ENCODE results near the gene ZNF341. TPM values are rescaled to one million over a fixed set of nuclear protein-coding genes. Genes with fewer than 3 reads are reported as not detected.

The ZNF341 gene
- total and polyA plus RNA-seq, 10 donors: 2.3 to 6.7 (median 4.5) TPM

GRCh38 chr20:33840759-33841435 lies 109.1 kb downstream of the ZNF341 start:
- 78 to 89% (median 79%) methylated on average over 4 of the region's 4 CpGs for WGBS, 5 donors

DNA sequence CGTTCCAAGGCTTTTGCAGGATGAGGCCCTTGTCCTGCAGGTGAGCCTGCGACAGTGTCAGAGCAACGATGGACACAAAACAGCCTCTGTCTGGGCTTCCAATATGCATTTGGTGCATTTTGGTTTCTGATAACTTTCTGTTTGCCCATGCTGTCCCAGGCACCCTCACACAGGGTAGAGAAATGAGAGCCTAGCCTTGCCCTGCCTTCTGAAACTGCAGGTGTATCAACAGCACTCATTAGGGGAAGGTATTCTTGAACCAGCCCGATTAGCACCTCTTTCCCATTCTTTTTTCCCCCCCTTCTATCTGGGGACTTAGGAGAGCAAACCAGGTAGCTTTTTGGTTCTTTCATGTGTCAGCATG lies 109.6 kb downstream of the ZNF341 start:
- intact Hi-C loops (cut with DNase I; ENCODE audit: low total_unique reads): no loop called here
- no peak overlapping the region for H3K27ac ChIP-seq

More at GRCh38 chr20:33840759-33841435, 109.1 kb downstream of the ZNF341 start:
- peaks cover 0 to 7% (median 0%) of the 10 kb centered on the region in 6 donors for H3K36me3 ChIP-seq
- TF ChIP-seq CTCF (IDR thresholded peaks at IDR 0.05 in 8 of 11, conservative IDR thresholded peaks at IDR 0.05 in 3 of 11) (no peak), POLR2A (IDR thresholded peaks at IDR 0.05) (no peak), POLR2AphosphoS5 (IDR thresholded peaks at IDR 0.05) (no peak)
- H3K9me3 ChIP-seq: no peaks in the 10 kb centered on the region
- H3K27ac ChIP-seq: no peak overlapping the region
- DNase-seq: no peak
- intact Hi-C loops (cut with DNase I; ENCODE audit: low total_unique reads): no loop called here
- H3K27me3 ChIP-seq (replicated peaks in 1 of 7): no peaks in the 10 kb centered on the region
- H3K4me3 ChIP-seq: no peak overlapping the region
- H3K4me1 ChIP-seq: peaks cover 41 to 100% (median 93%) of the 10 kb centered on the region in 6 donors

More for the DNA sequence above, 109.6 kb downstream of the ZNF341 start:
- TF ChIP-seq CTCF (IDR thresholded peaks at IDR 0.05 in 8 of 11, conservative IDR thresholded peaks at IDR 0.05 in 3 of 11) (no peak), POLR2AphosphoS5 (IDR thresholded peaks at IDR 0.05) (no peak), POLR2A (IDR thresholded peaks at IDR 0.05) (no peak)
- Histone ChIP-seq H3K9me3 (no peaks in the 10 kb centered on the region), H3K27me3 (replicated peaks in 1 of 7) (no peaks in the 10 kb centered on the region), H3K36me3 (peaks cover 0 to 4% (median 0%) of the 10 kb centered on the region in 6 donors), H3K4me3 (no peak overlapping the region), H3K4me1 (peaks cover 42 to 100% (median 93%) of the 10 kb centered on the region in 6 donors)
- DNase-seq: no peak
- WGBS, 5 donors: 88 to 95% (median 90%) methylated on average over 4 of the region's 4 CpGs

Other genes starting within 250 kb of the ZNF341 start
- 10 to 100 TPM; 17.0 to 25.4 (median 18.9) TPM for gene CBFA2T2, start 241.9 kb upstream of the ZNF341 start, total RNA-seq
- 1 to 10 TPM; 3.3 to 6.9 (median 4.8) TPM for gene CBFA2T2, start 241.9 kb upstream of the ZNF341 start, polyA plus RNA-seq
- gene C20orf144, start 69.7 kb upstream of the ZNF341 start, total RNA-seq: under 1 TPM in 1 of 7 donors, not detected in 6; 0.14 TPM
- gene C20orf144, start 69.7 kb upstream of the ZNF341 start, polyA plus RNA-seq: under 1 TPM in 2 of 3 donors, not detected in 1; 0.06 to 0.09 TPM
- gene ACTL10, start 65.1 kb upstream of the ZNF341 start, total RNA-seq: 1 to 10 TPM; 1.1 to 3.5 (median 2.0) TPM
- gene ACTL10, start 65.1 kb upstream of the ZNF341 start, polyA plus RNA-seq: 1 to 10 TPM; 1.3 to 3.5 (median 2.9) TPM
- gene NECAB3, start 57.6 kb upstream of the ZNF341 start, total RNA-seq: 10 to 100 TPM; 14.0 to 39.0 (median 18.8) TPM
- gene NECAB3, start 57.6 kb upstream of the ZNF341 start, polyA plus RNA-seq: 10 to 100 TPM in 2 of 3 donors, 1 to 10 TPM in 1; 8.6 to 22.7 (median 11.0) TPM
- 1 to 10 TPM; 2.5 to 6.9 (median 4.5) TPM for gene E2F1, start 45.6 kb upstream of the ZNF341 start, total RNA-seq
- gene E2F1, start 45.6 kb upstream of the ZNF341 start, polyA plus RNA-seq: 1 to 10 TPM; 3.4 to 6.2 (median 5.6) TPM
- 10 to 100 TPM in 1 of 7 donors, 1 to 10 TPM in 6; 6.1 to 14.4 (median 7.5) TPM for gene PXMP4, start 11.7 kb upstream of the ZNF341 start, total RNA-seq
- gene PXMP4, start 11.7 kb upstream of the ZNF341 start, polyA plus RNA-seq: 1 to 10 TPM; 2.1 to 3.4 (median 3.4) TPM
- gene CHMP4B, start 79.4 kb downstream of the ZNF341 start, total RNA-seq: 10 to 100 TPM; 44.9 to 79.1 (median 71.8) TPM
- 100 to 1,000 TPM in 1 of 3 donors, 10 to 100 TPM in 2; 75.0 to 118 (median 89.9) TPM for gene CHMP4B, start 79.4 kb downstream of the ZNF341 start, polyA plus RNA-seq

All from spleen (tissue), 11 donors.